ENCODE data around the gene POLR3A.

POLR3A gene

GRCh38 chr10:77959887-77960455 is 69.3 kb downstream of the POLR3A start:
- in situ Hi-C loops (cut with MboI; ENCODE audit: low sequenced_read_pairs): no loop called here

GRCh38 chr10:77959384-77959783 is 69.9 kb downstream of the POLR3A start:
- in situ Hi-C loops (cut with MboI; ENCODE audit: low sequenced_read_pairs): no loop called here

- in situ Hi-C loops (cut with MboI; ENCODE audit: low sequenced_read_pairs): no loop called here
Measured at GRCh38 chr10:77955136-77955535, 74.2 kb downstream of the POLR3A start.

- in situ Hi-C loops (cut with MboI; ENCODE audit: low sequenced_read_pairs): no loop called here
Measured at GRCh38 chr10:77949167-77949566, 80.1 kb downstream of the POLR3A start.

- in situ Hi-C loops (cut with MboI; ENCODE audit: low sequenced_read_pairs): no loop called here
Measured at GRCh38 chr10:77946084-77946483, 83.2 kb downstream of the POLR3A start.

GRCh38 chr10:77944519-77944918 is 84.8 kb downstream of the POLR3A start:
- in situ Hi-C loops (cut with MboI; ENCODE audit: low sequenced_read_pairs): no loop called here

GRCh38 chr10:77943121-77943901 is 86.0 kb downstream of the POLR3A start:
- in situ Hi-C loops (cut with MboI; ENCODE audit: low sequenced_read_pairs): no loop called here

GRCh38 chr10:77941790-77942189 is 87.5 kb downstream of the POLR3A start:
- in situ Hi-C loops (cut with MboI; ENCODE audit: low sequenced_read_pairs): no loop called here

GRCh38 chr10:77940627-77941026 is 88.7 kb downstream of the POLR3A start:
- in situ Hi-C loops (cut with MboI; ENCODE audit: low sequenced_read_pairs): no loop called here

GRCh38 chr10:77940225-77940624 is 89.1 kb downstream of the POLR3A start:
- in situ Hi-C loops (cut with MboI; ENCODE audit: low sequenced_read_pairs): no loop called here

GRCh38 chr10:77939561-77940001 is 89.7 kb downstream of the POLR3A start:
- in situ Hi-C loops (cut with MboI; ENCODE audit: low sequenced_read_pairs): no loop called here

- in situ Hi-C loops (cut with MboI; ENCODE audit: low sequenced_read_pairs): no loop called here
Measured at GRCh38 chr10:77936697-77937567, 92.4 kb downstream of the POLR3A start.

- in situ Hi-C loops (cut with MboI; ENCODE audit: low sequenced_read_pairs): no loop called here
Measured at GRCh38 chr10:77932016-77932715, 97.1 kb downstream of the POLR3A start.

GRCh38 chr10:77927402-77928246 is 101.7 kb downstream of the POLR3A start:
- in situ Hi-C loops (cut with MboI; ENCODE audit: low sequenced_read_pairs): no loop called here

GRCh38 chr10:77926566-77927401 is 102.5 kb downstream of the POLR3A start, which contains the start of gene DLG5:
TSS of gene DLG5 (minus strand) at chr10:77926755. CDS start at chr10:77926520, 235 bp downstream.
- in situ Hi-C loops (cut with MboI; ENCODE audit: low sequenced_read_pairs): no loop called here

- in situ Hi-C loops (cut with MboI; ENCODE audit: low sequenced_read_pairs): no loop called here
Measured at GRCh38 chr10:77925795-77926565, 103.3 kb downstream of the POLR3A start.

GRCh38 chr10:77925410-77925794 is 103.9 kb downstream of the POLR3A start:
- in situ Hi-C loops (cut with MboI; ENCODE audit: low sequenced_read_pairs): no loop called here

- in situ Hi-C loops (cut with MboI; ENCODE audit: low sequenced_read_pairs): no loop called here
Measured at GRCh38 chr10:77922566-77923179, 106.6 kb downstream of the POLR3A start.
